Measurements from ENCODE around the gene RAP1GDS1. TPM values are rescaled to one million over a fixed set of nuclear protein-coding genes. Genes with fewer than 3 reads are reported as not detected.
A peak's percentile ranks its signal among the peaks of the same experiment; 100 is the strongest.

Gene RAP1GDS1
- total RNA-seq, 1 donor from 2014 or later, result 67.8 TPM

DNA sequence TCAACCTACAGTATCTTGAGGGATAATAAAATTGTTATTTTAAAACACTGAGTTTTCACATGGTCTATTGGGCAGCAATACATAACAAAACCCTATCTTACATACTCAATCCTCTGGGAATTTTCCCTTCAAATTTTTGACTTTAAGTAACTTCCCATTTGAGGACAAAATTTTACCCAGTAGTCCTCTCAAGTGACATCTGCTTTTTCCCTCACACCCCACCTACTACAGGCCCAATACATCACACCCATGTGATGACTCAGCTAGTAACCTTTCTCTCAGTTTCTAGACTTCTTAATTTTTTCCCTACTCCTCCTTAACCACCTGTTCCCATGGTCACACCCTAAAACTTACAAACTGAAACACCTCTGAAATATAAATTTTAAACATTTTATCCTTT is 12.2 kb upstream of the RAP1GDS1 start:
- H3K4me1 Mint-ChIP-seq (ENCODE audit: unreplicated experiment), result no peaks in the 10 kb centered on the region
- no peak for DNase-seq (ENCODE audit: low spot score)
- no peak overlapping the region for H3K4me3 Mint-ChIP-seq (ENCODE audit: unreplicated experiment)
- no peaks in the 10 kb centered on the region for H3K9me3 Mint-ChIP-seq (ENCODE audit: unreplicated experiment)
- H3K36me3 Mint-ChIP-seq (ENCODE audit: low read depth, unreplicated experiment), result no peaks in the 10 kb centered on the region
- no peak overlapping the region for H3K27ac Mint-ChIP-seq (ENCODE audit: unreplicated experiment)
- TF ChIP-seq, protein P1, sequence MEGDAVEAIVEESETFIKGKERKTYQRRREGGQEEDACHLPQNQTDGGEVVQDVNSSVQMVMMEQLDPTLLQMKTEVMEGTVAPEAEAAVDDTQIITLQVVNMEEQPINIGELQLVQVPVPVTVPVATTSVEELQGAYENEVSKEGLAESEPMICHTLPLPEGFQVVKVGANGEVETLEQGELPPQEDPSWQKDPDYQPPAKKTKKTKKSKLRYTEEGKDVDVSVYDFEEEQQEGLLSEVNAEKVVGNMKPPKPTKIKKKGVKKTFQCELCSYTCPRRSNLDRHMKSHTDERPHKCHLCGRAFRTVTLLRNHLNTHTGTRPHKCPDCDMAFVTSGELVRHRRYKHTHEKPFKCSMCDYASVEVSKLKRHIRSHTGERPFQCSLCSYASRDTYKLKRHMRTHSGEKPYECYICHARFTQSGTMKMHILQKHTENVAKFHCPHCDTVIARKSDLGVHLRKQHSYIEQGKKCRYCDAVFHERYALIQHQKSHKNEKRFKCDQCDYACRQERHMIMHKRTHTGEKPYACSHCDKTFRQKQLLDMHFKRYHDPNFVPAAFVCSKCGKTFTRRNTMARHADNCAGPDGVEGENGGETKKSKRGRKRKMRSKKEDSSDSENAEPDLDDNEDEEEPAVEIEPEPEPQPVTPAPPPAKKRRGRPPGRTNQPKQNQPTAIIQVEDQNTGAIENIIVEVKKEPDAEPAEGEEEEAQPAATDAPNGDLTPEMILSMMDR (IDR thresholded peaks at IDR 0.05; ENCODE audit: unreplicated experiment), result no peak
- H3K27me3 Mint-ChIP-seq (ENCODE audit: unreplicated experiment), result no peaks in the 10 kb centered on the region

DNA sequence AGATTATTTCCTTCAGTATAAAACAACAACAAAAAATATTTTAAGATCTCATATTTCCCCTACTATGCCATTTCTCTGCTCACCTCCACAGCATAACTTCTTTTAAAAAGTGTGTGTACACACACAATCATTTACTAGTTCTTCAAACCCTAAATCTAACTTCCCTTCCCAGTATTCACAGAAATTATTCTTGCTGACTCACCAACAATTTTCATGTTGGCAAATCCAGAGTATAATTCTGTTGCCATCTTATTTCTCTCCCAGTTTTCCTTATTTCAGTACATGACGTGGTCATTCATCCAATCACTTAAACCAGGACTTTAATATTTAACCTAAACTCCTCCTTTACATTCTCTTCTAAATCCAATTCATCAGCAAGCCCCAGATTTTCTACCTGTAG is 11.4 kb upstream of the RAP1GDS1 start:
- DNase-seq (ENCODE audit: low spot score), result no peak
- TF ChIP-seq, protein P1 (IDR thresholded peaks at IDR 0.05; ENCODE audit: unreplicated experiment), result no peak
- Mint-ChIP-seq H3K4me3 (ENCODE audit: unreplicated experiment) (no peak overlapping the region), H3K27me3 (ENCODE audit: unreplicated experiment) (no peaks in the 10 kb centered on the region), H3K4me1 (ENCODE audit: unreplicated experiment) (no peaks in the 10 kb centered on the region), H3K27ac (ENCODE audit: unreplicated experiment) (no peak overlapping the region), H3K9me3 (ENCODE audit: unreplicated experiment) (no peaks in the 10 kb centered on the region), H3K36me3 (ENCODE audit: low read depth, unreplicated experiment) (no peaks in the 10 kb centered on the region)

DNA sequence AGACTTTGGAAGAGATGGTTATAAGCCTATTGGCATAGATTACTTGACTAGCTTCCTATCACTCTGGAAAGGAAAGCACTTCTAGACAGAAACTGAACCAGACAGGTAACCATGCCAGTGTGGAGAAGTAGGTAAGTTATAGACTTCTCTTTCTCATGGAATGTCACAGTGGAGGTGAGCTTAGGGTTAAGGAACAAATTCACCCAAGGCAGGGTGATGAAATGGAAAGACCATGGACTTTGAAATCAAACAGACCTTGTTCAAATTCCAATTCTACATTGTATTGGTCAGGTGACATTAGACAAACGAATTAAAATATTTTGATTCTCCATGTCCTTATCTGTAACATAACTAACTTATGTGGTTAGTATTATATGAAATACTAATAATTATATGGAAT is 7.7 kb upstream of the RAP1GDS1 start:
- H3K27ac Mint-ChIP-seq (ENCODE audit: unreplicated experiment), result no peak overlapping the region
- no peaks in the 10 kb centered on the region for H3K4me1 Mint-ChIP-seq (ENCODE audit: unreplicated experiment)
- H3K36me3 Mint-ChIP-seq (ENCODE audit: low read depth, unreplicated experiment), result no peaks in the 10 kb centered on the region
- H3K4me3 Mint-ChIP-seq (ENCODE audit: unreplicated experiment), result no peak overlapping the region
- TF ChIP-seq, protein P1 (IDR thresholded peaks at IDR 0.05; ENCODE audit: unreplicated experiment), result no peak
- H3K27me3 Mint-ChIP-seq (ENCODE audit: unreplicated experiment), result peaks cover 2% of the 10 kb centered on the region
- no peak for DNase-seq (ENCODE audit: low spot score)
- H3K9me3 Mint-ChIP-seq (ENCODE audit: unreplicated experiment), result no peaks in the 10 kb centered on the region

DNA sequence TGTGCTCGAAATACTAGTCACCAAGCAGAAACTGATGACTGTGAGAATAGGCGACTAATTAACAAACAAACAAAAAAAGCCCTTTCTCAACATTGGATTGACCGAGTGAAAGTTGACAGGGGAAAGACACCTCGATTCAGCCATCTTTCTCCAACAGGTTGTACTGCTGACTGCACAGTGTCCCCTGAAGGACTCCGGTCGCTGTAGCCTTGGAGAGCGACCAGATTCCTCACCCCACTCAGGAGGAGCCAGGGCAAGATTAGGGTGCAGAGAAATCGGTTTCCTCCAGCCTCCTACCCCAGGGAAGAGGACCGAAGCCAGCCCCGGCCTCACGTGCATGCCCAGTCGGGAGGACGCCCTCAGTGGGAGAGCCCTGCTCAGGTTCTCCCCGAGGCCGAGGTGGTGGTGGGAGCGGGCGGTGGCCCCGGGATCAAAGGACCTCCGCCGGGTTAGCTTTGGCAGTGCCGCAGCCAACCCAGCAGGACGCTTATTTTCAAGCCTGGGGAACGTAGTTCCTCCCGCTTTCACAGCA is 1.1 kb upstream of the RAP1GDS1 start:
- TF ChIP-seq, protein P1 (IDR thresholded peaks at IDR 0.05; ENCODE audit: unreplicated experiment), result no peak
- H3K4me1 Mint-ChIP-seq (ENCODE audit: unreplicated experiment), result peaks cover 29% of the 10 kb centered on the region
- peaks cover 18% of the 10 kb centered on the region for H3K27me3 Mint-ChIP-seq (ENCODE audit: unreplicated experiment)
- H3K9me3 Mint-ChIP-seq (ENCODE audit: unreplicated experiment), result no peaks in the 10 kb centered on the region
- H3K36me3 Mint-ChIP-seq (ENCODE audit: low read depth, unreplicated experiment), result peaks cover 10% of the 10 kb centered on the region
- peak overlapping the region; percentile 94 for H3K27ac Mint-ChIP-seq (ENCODE audit: unreplicated experiment)
- H3K4me3 Mint-ChIP-seq (ENCODE audit: unreplicated experiment), result peak overlapping the region; percentile 97
- DNase-seq (ENCODE audit: low spot score), result no peak

DNA sequence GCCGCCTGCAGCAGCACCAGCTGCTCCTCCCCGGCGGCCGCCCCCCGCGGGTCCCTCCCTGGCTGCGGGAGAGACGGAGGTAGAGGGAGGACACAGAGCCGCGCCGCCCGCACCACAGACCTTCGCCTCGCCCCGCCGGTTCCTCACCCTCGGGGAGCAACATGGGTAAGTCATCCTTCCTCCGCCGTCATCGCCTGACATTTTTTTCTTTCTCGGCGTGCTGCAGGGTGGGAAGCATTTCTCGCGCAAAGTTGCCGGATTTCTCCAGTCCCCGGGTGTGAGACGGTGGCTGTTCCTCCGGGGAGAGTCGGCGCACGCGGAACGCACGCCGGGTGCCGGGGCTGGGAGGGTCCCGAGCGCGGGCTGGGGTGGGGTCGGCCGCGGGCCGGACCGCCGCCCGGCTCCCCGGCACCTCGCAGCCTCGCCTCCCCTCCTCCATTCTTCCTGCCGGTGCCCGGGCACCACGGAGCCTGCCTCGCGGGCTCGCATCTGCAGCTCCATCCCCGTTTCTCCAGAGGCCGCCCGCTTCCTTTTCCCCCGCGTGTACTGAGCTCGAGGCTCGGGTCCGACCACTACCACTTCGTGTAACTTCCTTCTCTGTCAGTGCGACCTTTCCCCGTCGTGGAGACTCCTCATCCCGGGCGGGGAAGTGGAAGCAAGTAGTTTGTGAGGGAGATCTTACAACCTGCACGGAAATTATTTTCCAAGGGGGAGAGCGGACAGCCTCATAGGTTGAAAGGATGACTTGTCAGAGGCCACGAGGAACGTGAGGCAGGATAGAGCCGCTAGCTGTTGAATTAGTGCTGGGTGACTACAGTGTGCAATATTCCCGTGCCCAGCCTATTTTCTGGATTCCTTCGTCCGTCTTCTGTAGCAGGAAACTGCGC is 464 bp downstream of the RAP1GDS1 start:
- no peaks in the 10 kb centered on the region for H3K9me3 Mint-ChIP-seq (ENCODE audit: unreplicated experiment)
- peak overlapping the region; percentile 99 for H3K4me3 Mint-ChIP-seq (ENCODE audit: unreplicated experiment)
- H3K27ac Mint-ChIP-seq (ENCODE audit: unreplicated experiment), result peak overlapping the region; percentile 91
- TF ChIP-seq, protein P1 (IDR thresholded peaks at IDR 0.05; ENCODE audit: unreplicated experiment), result no peak
- H3K27me3 Mint-ChIP-seq (ENCODE audit: unreplicated experiment), result peaks cover 18% of the 10 kb centered on the region
- H3K4me1 Mint-ChIP-seq (ENCODE audit: unreplicated experiment), result peaks cover 29% of the 10 kb centered on the region
- peaks cover 10% of the 10 kb centered on the region for H3K36me3 Mint-ChIP-seq (ENCODE audit: low read depth, unreplicated experiment)
- DNase-seq (ENCODE audit: low spot score), result no peak
